Liver (tissue), 9 donors: Measurements from ENCODE around the gene EGLN2. TPM values are rescaled to one million over a fixed set of nuclear protein-coding genes. Genes with fewer than 3 reads are reported as not detected.

Source experiments
- DNase-seq: peaks from one replicate; pipeline ENCODE4 v3.0.0-alpha.2; 2017; ENCODE audit warnings: low spot score
- H3K27ac ChIP-seq, 2 donors: one replicate each; pipeline ENCODE4 v1.7.0; 2013; ENCODE audit warnings: inconsistent platforms in 2 of 2, low read length in 2 of 2, control low read depth in 1 of 2, low read depth in 1 of 2, mild to moderate bottlenecking in 1 of 2
- H3K27me3 ChIP-seq, 4 donors: one replicate each; pipeline versions ENCODE4 v1.6.1 to v1.7.0; 2013; ENCODE audit warnings: low read length in 3 of 4, inconsistent platforms in 1 of 4, mild to moderate bottlenecking in 1 of 4, moderate library complexity in 1 of 4; ENCODE audit not compliant: control insufficient read depth in 4 of 4, insufficient read depth in 4 of 4
- H3K36me3 ChIP-seq, 4 donors: one replicate each; pipeline versions ENCODE4 v1.6.1 to v1.7.0; 2013; ENCODE audit warnings: low read length in 3 of 4, mild to moderate bottlenecking in 3 of 4, low read depth in 1 of 4, moderate library complexity in 1 of 4; ENCODE audit not compliant: control insufficient read depth in 4 of 4, insufficient read depth in 3 of 4
- H3K4me1 ChIP-seq, 4 donors: one replicate each; pipeline versions ENCODE4 v1.6.1 to v1.7.0; 2013; ENCODE audit warnings: low read length in 3 of 4, mild to moderate bottlenecking in 3 of 4, moderate library complexity in 1 of 4; ENCODE audit not compliant: control insufficient read depth in 4 of 4, insufficient read depth in 4 of 4
- H3K4me3 ChIP-seq, 3 donors: one replicate each; pipeline versions ENCODE4 v1.6.1 to v1.7.0; 2013; ENCODE audit warnings: low read length in 3 of 3, control low read depth in 1 of 3, low read depth in 1 of 3, mild to moderate bottlenecking in 1 of 3
- H3K9ac ChIP-seq, 2 donors: one replicate each; pipeline ENCODE4 v1.7.0; 2013; ENCODE audit warnings: low read length in 2 of 2, mild to moderate bottlenecking in 2 of 2, moderate library complexity in 2 of 2, control low read depth in 1 of 2, low read depth in 1 of 2
- H3K9me3 ChIP-seq, 4 donors: one replicate each; pipeline versions ENCODE4 v1.6.1 to v1.7.0; 2013; ENCODE audit warnings: low read length in 3 of 4; ENCODE audit not compliant: control insufficient read depth in 4 of 4
- ATF3 ChIP-seq: IDR thresholded peaks from 2 replicates; pipeline ENCODE4 v1.6.1; 2016; ENCODE audit warnings: antibody characterized with exemption
- CTCF ChIP-seq: fragments of 150-350 bp; IDR thresholded peaks from 2 replicates; pipeline ENCODE4 v1.5.1; 2017; ENCODE audit warnings: improper control_type of control experiment, low read depth, low read length; ENCODE audit not compliant: missing input control
- FOXA1 ChIP-seq: IDR thresholded peaks from 2 replicates; pipeline ENCODE4 v1.6.1; 2016; ENCODE audit warnings: antibody characterized with exemption
- HNF4A ChIP-seq, 2 donors: conservative IDR thresholded peaks; 2 replicates each; pipeline ENCODE4 v1.6.1; 2016; ENCODE audit warnings: antibody characterized with exemption in 2 of 2, mild to moderate bottlenecking in 2 of 2
- HNF4G ChIP-seq: IDR thresholded peaks from 2 replicates; pipeline ENCODE4 v1.6.1; 2016; ENCODE audit warnings: antibody characterized with exemption
- MAX ChIP-seq: IDR thresholded peaks from 2 replicates; pipeline ENCODE4 v1.6.1; 2016; ENCODE audit warnings: antibody characterized with exemption
- NR2F2 ChIP-seq: IDR thresholded peaks from 2 replicates; pipeline ENCODE4 v1.6.1; 2016; ENCODE audit warnings: antibody characterized with exemption
- RAD21 ChIP-seq, 2 donors: IDR thresholded peaks; 2 replicates each; pipeline ENCODE4 v1.6.1; 2016; ENCODE audit warnings: antibody characterized with exemption in 2 of 2, mild to moderate bottlenecking in 2 of 2
- REST ChIP-seq: IDR thresholded peaks from 2 replicates; pipeline ENCODE4 v1.6.1; 2016; ENCODE audit warnings: antibody characterized with exemption, mild to moderate bottlenecking
- RXRA ChIP-seq, 2 donors: IDR thresholded peaks; 2 replicates each; pipeline ENCODE4 v1.6.1; 2017 to 2018; ENCODE audit warnings: antibody characterized with exemption in 2 of 2, mild to moderate bottlenecking in 1 of 2
- SP1 ChIP-seq: IDR thresholded peaks from 2 replicates; pipeline ENCODE4 v1.6.1; 2018; ENCODE audit warnings: antibody characterized with exemption, mild to moderate bottlenecking
- TAF1 ChIP-seq: conservative IDR thresholded peaks from 2 replicates; pipeline ENCODE4 v1.6.1; 2016; ENCODE audit warnings: antibody characterized with exemption, mild to moderate bottlenecking
- YY1 ChIP-seq: IDR thresholded peaks from 2 replicates; pipeline ENCODE4 v1.6.1; 2016; ENCODE audit warnings: antibody characterized with exemption, mild to moderate bottlenecking
- ZBTB33 ChIP-seq: IDR thresholded peaks from 2 replicates; pipeline ENCODE4 v1.6.1; 2016; ENCODE audit warnings: antibody characterized with exemption
- WGBS: extraction: QIAGEN DNeasy Blood & Tissue Kit; methylation state at CpG from one replicate; pipeline ENCODE4 v1.1.7; 2013; 5-methylcytosine and 5-hydroxymethylcytosine counted together
- polyA plus RNA-seq, 2 donors: library from polyadenylated mRNA; stranded (reverse) in 1 of 2; unstranded in 1 of 2; fragments of 200-250 nt in 1 of 2; fragments of >200 nt in 1 of 2; fragmentation: Nextera tagmentation in 1 of 2; extraction: Ambion mirVana in 1 of 2; gene quantifications; one replicate each; pipeline versions ENCODE4 v1.2.1 to v1.2.3, GENCODE V29; 2013 to 2015
- total RNA-seq, 2 donors: library from RNA; depleted of rRNA; stranded (reverse); fragments of >200 nt; gene quantifications; one replicate each; pipeline ENCODE4 v1.2.3, GENCODE V29; 2014
- donor health status: healthy.
- donor health status: healthy.
- donor health status: healthy.
- donor health status: healthy.
- donor health status: healthy.

EGLN2 gene
- total and polyA plus RNA-seq, 4 donors, result 34.8 to 56.3 (median 47.7) TPM

GRCh38 chr19:40805258-40805868 lies 6.4 kb downstream of the EGLN2 start:
- Histone ChIP-seq H3K36me3 (peaks cover 9 to 19% (median 14%) of the 10 kb centered on the region in 4 donors), H3K4me1 (peaks cover 34 to 70% (median 60%) of the 10 kb centered on the region in 4 donors), H3K9me3 (no peaks in the 10 kb centered on the region), H3K4me3 (no peak overlapping the region), H3K27me3 (no peaks in the 10 kb centered on the region), H3K27ac (peak overlapping the region; percentile 48 to 82), H3K9ac (no peak overlapping the region)
- DNase-seq, result no peak
- WGBS, result 76% methylated on average over 2 of the region's 2 CpGs
- TF ChIP-seq HNF4A (conservative IDR thresholded peaks at IDR 0.05) (no peak), FOXA1 (no peak), NR2F2 (no peak), ZBTB33 (no peak), RAD21 (IDR thresholded peaks at IDR 0.05) (peak in 1 of 2 donors; percentile 2), RXRA (IDR thresholded peaks at IDR 0.05) (no peak), SP1 (no peak), MAX (peak; percentile 64), YY1 (peak; percentile 62), HNF4G (no peak), TAF1 (no peak), REST (no peak), ATF3 (no peak)

- TF ChIP-seq NR2F2 (peak; percentile 63), RAD21 (IDR thresholded peaks at IDR 0.05) (peak; percentile 51 to 73), CTCF (peak; percentile 49), RXRA (IDR thresholded peaks at IDR 0.05) (no peak), SP1 (peak; percentile 55)
- Histone ChIP-seq H3K36me3 (peaks cover 9 to 16% (median 11%) of the 10 kb centered on the region in 4 donors), H3K9me3 (no peaks in the 10 kb centered on the region), H3K27ac (peak overlapping the region; percentile 48 to 82), H3K9ac (no peak overlapping the region), H3K4me3 (no peak overlapping the region), H3K4me1 (peaks cover 29 to 59% (median 50%) of the 10 kb centered on the region in 4 donors), H3K27me3 (no peaks in the 10 kb centered on the region)
- peak; percentile 79 for DNase-seq
- 67% methylated on average over 26 of the region's 26 CpGs for WGBS
Observed at GRCh38 chr19:40806423-40807146, 7.6 kb downstream of the EGLN2 start.
